Cardiac fibroblast (primary cell): ENCODE results near the gene CCL20.

Experiments used
- DNase-seq, 2 donors: peaks; one replicate each; pipeline versions ENCODE4 v3.0.0 to v3.0.0-alpha.2; 2010; ENCODE audit warnings: low read depth in 2 of 2
- H3K4me3 ChIP-seq, 2 donors: replicated peaks in 1 of 2; 1 replicate in 1 of 2; 2 replicates in 1 of 2; pipeline ENCODE4 v1.5.1; 2011; ENCODE audit warnings: low read depth in 2 of 2, low read length in 2 of 2, mild to moderate bottlenecking in 2 of 2, moderate library complexity in 1 of 2
- TF ChIP-seq, protein P1 (sequence below): IDR thresholded peaks from one replicate; pipeline ENCODE4 v1.5.1; 2011; ENCODE audit warnings: low read depth, mild to moderate bottlenecking, low read length, inconsistent platforms

The CCL20 gene

GRCh38 chr2:227862227-227862740 lies 48.6 kb downstream of the CCL20 start:
- TF ChIP-seq, protein P1, sequence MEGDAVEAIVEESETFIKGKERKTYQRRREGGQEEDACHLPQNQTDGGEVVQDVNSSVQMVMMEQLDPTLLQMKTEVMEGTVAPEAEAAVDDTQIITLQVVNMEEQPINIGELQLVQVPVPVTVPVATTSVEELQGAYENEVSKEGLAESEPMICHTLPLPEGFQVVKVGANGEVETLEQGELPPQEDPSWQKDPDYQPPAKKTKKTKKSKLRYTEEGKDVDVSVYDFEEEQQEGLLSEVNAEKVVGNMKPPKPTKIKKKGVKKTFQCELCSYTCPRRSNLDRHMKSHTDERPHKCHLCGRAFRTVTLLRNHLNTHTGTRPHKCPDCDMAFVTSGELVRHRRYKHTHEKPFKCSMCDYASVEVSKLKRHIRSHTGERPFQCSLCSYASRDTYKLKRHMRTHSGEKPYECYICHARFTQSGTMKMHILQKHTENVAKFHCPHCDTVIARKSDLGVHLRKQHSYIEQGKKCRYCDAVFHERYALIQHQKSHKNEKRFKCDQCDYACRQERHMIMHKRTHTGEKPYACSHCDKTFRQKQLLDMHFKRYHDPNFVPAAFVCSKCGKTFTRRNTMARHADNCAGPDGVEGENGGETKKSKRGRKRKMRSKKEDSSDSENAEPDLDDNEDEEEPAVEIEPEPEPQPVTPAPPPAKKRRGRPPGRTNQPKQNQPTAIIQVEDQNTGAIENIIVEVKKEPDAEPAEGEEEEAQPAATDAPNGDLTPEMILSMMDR = peak; percentile 71
- peak; percentile 86 to 94 for DNase-seq
- no peak overlapping the region for H3K4me3 ChIP-seq

GRCh38 chr2:227862741-227863588 lies 49.3 kb downstream of the CCL20 start:
- H3K4me3 ChIP-seq = peak overlapping the region in 1 of 2 donors; percentile 14
- TF ChIP-seq, protein P1 = no peak
- peak; percentile 94 to 99 for DNase-seq

GRCh38 chr2:227864161-227864756 lies 50.6 kb downstream of the CCL20 start:
- peak overlapping the region in 1 of 2 donors; percentile 11 for H3K4me3 ChIP-seq
- TF ChIP-seq, protein P1 = no peak
- peak; percentile 85 to 93 for DNase-seq

DNA sequence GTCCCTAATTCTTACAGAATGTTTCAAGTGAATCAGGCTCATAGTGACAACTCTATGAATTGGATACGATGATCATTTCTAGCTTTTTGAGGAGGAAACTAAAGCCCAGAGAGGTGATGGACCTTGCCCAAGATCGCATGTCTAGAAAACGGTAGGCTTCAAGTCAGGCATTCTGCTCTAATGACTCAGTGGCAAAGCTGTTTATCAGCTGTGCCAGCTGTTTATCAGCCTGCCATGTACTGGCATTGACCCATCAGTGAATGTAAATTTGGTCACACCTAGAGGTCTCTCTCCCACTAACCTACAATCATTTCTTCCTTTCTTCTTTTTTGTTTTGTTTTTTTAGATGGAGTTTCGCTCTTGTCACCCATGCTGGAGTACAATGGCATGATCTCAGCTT lies 51.6 kb downstream of the CCL20 start:
- TF ChIP-seq, protein P1 = no peak
- DNase-seq = peak in 1 of 2 donors; percentile 36
- no peak overlapping the region for H3K4me3 ChIP-seq
